SK-N-MC (cell line): ENCODE measurements around the gene SGPP1.

Experiments
- EZH2 ChIP-seq: fragments of 200-600 bp; sonication (generic); IDR thresholded peaks from one replicate; pipeline ENCODE4 v1.6.1; 2017; ENCODE audit warnings: antibody characterized with exemption
- FOXP2 ChIP-seq: optimal IDR thresholded peaks from 2 replicates; pipeline ENCODE3; 2011; ENCODE audit warnings: mild to moderate bottlenecking, moderate library complexity; ENCODE audit not compliant: insufficient read depth; ENCODE audit errors: extremely low read length, control extremely low read depth
- POLR2AphosphoS5 ChIP-seq: IDR thresholded peaks from 2 replicates; pipeline ENCODE4 v1.6.1; 2012; ENCODE audit warnings: mild to moderate bottlenecking, low read depth, low read length, borderline replicate concordance

DNA sequence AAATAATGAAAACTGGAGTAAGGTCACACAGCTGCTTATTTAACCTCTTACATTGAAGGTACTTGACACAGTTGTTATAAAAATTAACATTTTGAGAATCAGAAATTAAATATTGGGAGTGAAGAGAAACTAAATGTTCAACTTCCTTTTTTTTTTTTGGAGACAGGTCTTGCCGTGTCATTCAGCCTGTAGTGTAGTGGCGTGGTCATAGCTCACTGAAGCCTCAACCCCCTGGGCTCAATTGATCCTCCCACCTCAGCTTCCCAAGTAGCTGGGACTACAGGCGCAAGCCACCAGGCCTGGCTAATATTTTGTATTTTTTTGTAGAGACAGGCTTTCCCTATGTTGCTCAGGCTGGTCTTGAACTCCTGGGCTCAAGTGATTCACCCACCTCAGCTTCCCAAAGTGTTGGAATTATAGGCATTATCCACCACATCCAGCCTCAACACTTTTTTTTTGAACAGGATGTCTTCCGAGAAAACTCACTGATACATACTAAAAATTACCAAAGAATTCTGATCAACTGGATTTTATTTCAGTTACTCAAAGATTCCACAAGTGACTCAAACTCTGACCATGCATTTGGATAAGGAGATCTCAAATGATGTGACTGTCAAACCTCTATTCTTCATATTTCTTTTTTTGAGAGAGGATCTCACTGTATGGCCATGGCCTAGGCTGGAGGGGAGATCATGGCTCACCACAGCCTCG, 35.4 kb downstream of the SGPP1 start:
- TF ChIP-seq EZH2 = no peak
- TF ChIP-seq POLR2AphosphoS5 = no peak
- no peak for TF ChIP-seq FOXP2
